Astrocyte (in vitro differentiated cells and primary cell): ENCODE results near the gene PTCH2.

Experiments used
- CTCF ChIP-seq: IDR thresholded peaks from 2 replicates; pipeline ENCODE4 v1.5.1; 2011; ENCODE audit warnings: low read depth, mild to moderate bottlenecking, inconsistent platforms, low read length, moderate library complexity; ENCODE audit not compliant: insufficient read depth
- EZH2 ChIP-seq: IDR thresholded peaks from 2 replicates; pipeline ENCODE4 v1.6.1; 2012; ENCODE audit warnings: mild to moderate bottlenecking, low read length, inconsistent platforms; ENCODE audit not compliant: insufficient read depth

DNA sequence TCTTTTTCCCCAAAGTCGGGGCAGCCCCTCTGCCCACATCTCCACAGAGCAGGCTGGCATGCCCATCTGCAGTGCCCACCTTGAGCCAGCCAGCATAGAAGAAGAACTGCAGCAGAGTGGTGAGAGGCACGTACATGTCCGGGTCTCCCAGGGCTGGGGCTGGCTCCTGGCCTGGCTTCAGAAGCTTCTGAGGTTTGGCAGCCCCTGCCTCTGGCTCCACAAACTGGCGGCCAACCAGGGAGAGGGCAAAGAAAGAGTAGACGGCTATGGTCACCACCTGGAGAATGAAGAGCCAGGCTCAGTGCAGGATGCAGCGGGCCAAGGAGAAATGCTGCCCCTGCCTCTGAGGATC, 58.0 kb downstream of the PTCH2 start:
- TF ChIP-seq CTCF: no peak
- TF ChIP-seq EZH2: no peak
